ENCODE results near the gene HOXD12.

GRCh38 chr2:176079831-176080539 lies 19.6 kb upstream of the HOXD12 start:
- TF ChIP-seq, protein P1, sequence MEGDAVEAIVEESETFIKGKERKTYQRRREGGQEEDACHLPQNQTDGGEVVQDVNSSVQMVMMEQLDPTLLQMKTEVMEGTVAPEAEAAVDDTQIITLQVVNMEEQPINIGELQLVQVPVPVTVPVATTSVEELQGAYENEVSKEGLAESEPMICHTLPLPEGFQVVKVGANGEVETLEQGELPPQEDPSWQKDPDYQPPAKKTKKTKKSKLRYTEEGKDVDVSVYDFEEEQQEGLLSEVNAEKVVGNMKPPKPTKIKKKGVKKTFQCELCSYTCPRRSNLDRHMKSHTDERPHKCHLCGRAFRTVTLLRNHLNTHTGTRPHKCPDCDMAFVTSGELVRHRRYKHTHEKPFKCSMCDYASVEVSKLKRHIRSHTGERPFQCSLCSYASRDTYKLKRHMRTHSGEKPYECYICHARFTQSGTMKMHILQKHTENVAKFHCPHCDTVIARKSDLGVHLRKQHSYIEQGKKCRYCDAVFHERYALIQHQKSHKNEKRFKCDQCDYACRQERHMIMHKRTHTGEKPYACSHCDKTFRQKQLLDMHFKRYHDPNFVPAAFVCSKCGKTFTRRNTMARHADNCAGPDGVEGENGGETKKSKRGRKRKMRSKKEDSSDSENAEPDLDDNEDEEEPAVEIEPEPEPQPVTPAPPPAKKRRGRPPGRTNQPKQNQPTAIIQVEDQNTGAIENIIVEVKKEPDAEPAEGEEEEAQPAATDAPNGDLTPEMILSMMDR (IDR thresholded peaks at IDR 0.05) = peak in 1 of 3 experiments; percentile 54
- no peak for TF ChIP-seq POLR2AphosphoS5 (IDR thresholded peaks at IDR 0.05)
- TF ChIP-seq EP300 (IDR thresholded peaks at IDR 0.05) = no peak
- TF ChIP-seq POLR2A (IDR thresholded peaks at IDR 0.05; ENCODE audit: low read depth) = no peak

All from esophagus muscularis mucosa (tissue), 4 donors.